HepG2 (cell line): Measurements from ENCODE around the gene DDRGK1. TPM values are rescaled to one million over a fixed set of nuclear protein-coding genes. Genes with fewer than 3 reads are reported as not detected.

Source experiments
- ASH2L ChIP-seq: fragments of 300-600, 200-600 bp; sonication (generic); IDR thresholded peaks from 2 replicates; pipeline ENCODE4 v1.7.0; 2017; ENCODE audit warnings: low read depth, mild to moderate bottlenecking, moderate library complexity, mixed read lengths, low read length; ENCODE audit not compliant: insufficient read length
- ATF6 ChIP-seq: sonication (generic); formaldehyde crosslinking; conservative IDR thresholded peaks from 2 replicates; pipeline ENCODE4 v1.4.0; 2020; ENCODE audit warnings: missing genetic modification reagents
- CTCF ChIP-seq: sonication (generic); formaldehyde crosslinking; IDR thresholded peaks from 2 replicates; pipeline ENCODE4 v1.5.0; 2020; ENCODE audit warnings: mild to moderate bottlenecking, missing genetic modification reagents, moderate library complexity
- DZIP1 ChIP-seq: sonication (generic); formaldehyde crosslinking; IDR thresholded peaks from 2 replicates; pipeline ENCODE4 v1.5.0; 2020; ENCODE audit warnings: mild to moderate bottlenecking, missing genetic modification reagents
- GZF1 ChIP-seq: sonication (generic); formaldehyde crosslinking; IDR thresholded peaks from 2 replicates; pipeline ENCODE4 v1.5.1; 2020; ENCODE audit warnings: mild to moderate bottlenecking, missing genetic modification reagents
- HMGXB4 ChIP-seq, 2 experiments: sonication (generic) in 1 of 2; formaldehyde crosslinking in 1 of 2; IDR thresholded peaks; 2 replicates each; pipeline versions ENCODE4 v1.4.0 to v1.6.1; 2018 to 2020; ENCODE audit warnings: missing genetic modification reagents in 2 of 2, borderline replicate concordance in 1 of 2, low read depth in 1 of 2, mild to moderate bottlenecking in 1 of 2, missing biosample characterization in 1 of 2
- MED1 ChIP-seq: sonication (generic); formaldehyde crosslinking; IDR thresholded peaks from 2 replicates; pipeline ENCODE4 v1.4.0; 2020; ENCODE audit warnings: missing genetic modification reagents
- SOX13 ChIP-seq, 3 experiments: fragments of 450-650 bp in 1 of 3; sonication (generic) in 1 of 3; formaldehyde crosslinking in 1 of 3; IDR thresholded peaks in 2 of 3; conservative IDR thresholded peaks in 1 of 3; 2 replicates each; pipeline versions ENCODE4 v1.5.0 to v1.6.1; 2016 to 2020; ENCODE audit warnings: antibody characterized with exemption in 1 of 3, mild to moderate bottlenecking in 1 of 3, missing compliant biosample characterization in 1 of 3, missing genetic modification reagents in 1 of 3, moderate library complexity in 1 of 3
- TBL1XR1 ChIP-seq: fragments of 150-350 bp; IDR thresholded peaks from 2 replicates; pipeline ENCODE4 v1.6.1; 2014; ENCODE audit warnings: borderline replicate concordance, low read length; ENCODE audit not compliant: partially characterized antibody
- THAP7 ChIP-seq: sonication (generic); formaldehyde crosslinking; IDR thresholded peaks from 2 replicates; pipeline ENCODE4 v1.8.1; 2023; ENCODE audit warnings: mild to moderate bottlenecking, missing genetic modification reagents
- TOPORS ChIP-seq: sonication (generic); formaldehyde crosslinking; IDR thresholded peaks from 2 replicates; pipeline ENCODE4 v1.8.0; 2023; ENCODE audit warnings: mild to moderate bottlenecking, missing genetic modification reagents
- ZNF30 ChIP-seq: sonication (generic); formaldehyde crosslinking; IDR thresholded peaks from 2 replicates; pipeline ENCODE4 v1.5.0; 2020; ENCODE audit warnings: mild to moderate bottlenecking, missing genetic modification reagents
- ZNF556 ChIP-seq: sonication (generic); formaldehyde crosslinking; IDR thresholded peaks from 2 replicates; pipeline ENCODE4 v1.4.0; 2020; ENCODE audit warnings: mild to moderate bottlenecking, missing genetic modification reagents, borderline replicate concordance
- ZNF572 ChIP-seq: sonication (generic); formaldehyde crosslinking; IDR thresholded peaks from 2 replicates; pipeline ENCODE4 v1.5.1; 2020; ENCODE audit warnings: mild to moderate bottlenecking, missing genetic modification reagents
- ZNF709 ChIP-seq: sonication (generic); formaldehyde crosslinking; IDR thresholded peaks from 2 replicates; pipeline ENCODE4 v1.5.0; 2020; ENCODE audit warnings: mild to moderate bottlenecking, missing genetic modification reagents
- ZNF776 ChIP-seq: sonication (generic); formaldehyde crosslinking; IDR thresholded peaks from 2 replicates; pipeline ENCODE4 v1.4.0; 2020; ENCODE audit warnings: mild to moderate bottlenecking, missing genetic modification reagents
- ZNF792 ChIP-seq: IDR thresholded peaks from 2 replicates; pipeline ENCODE4 v1.6.1; 2016
- ZSCAN29 ChIP-seq: sonication (generic); formaldehyde crosslinking; conservative IDR thresholded peaks from 2 replicates; pipeline ENCODE4 v1.4.0; 2020; ENCODE audit warnings: mild to moderate bottlenecking, missing genetic modification reagents
- polyA plus RNA-seq, 8 experiments: library from polyadenylated mRNA; depleted of rRNA in 3 of 8; stranded (reverse) in 7 of 8; unstranded in 1 of 8; fragments of >200 nt; fragmentation: Illumina TruSeq in 4 of 8; extraction: Trizol in 4 of 8; gene quantifications; 2 replicates each; pipeline versions ENCODE4 v1.2.1 to v1.2.3, GENCODE V29; 2011 to 2016; ENCODE audit warnings: low read depth in 4 of 8, missing spikeins in 1 of 8, mixed read lengths in 1 of 8; ENCODE audit not compliant: insufficient read depth in 1 of 8
- total RNA-seq, 5 experiments: library from RNA; depleted of rRNA; stranded (reverse); fragments of >200 nt; fragmentation: Illumina TruSeq; extraction: Trizol; gene quantifications; 2 replicates each; pipeline ENCODE4 v1.2.3, GENCODE V29; 2016; ENCODE audit warnings: low read depth in 1 of 5

DDRGK1 gene
- total and polyA plus RNA-seq, 2 of the 13 experiments (the other 11 are each of a cell fraction or from before 2014, with no cell fraction given), result 96.7 to 149 TPM

- TF ChIP-seq ZNF30 (CRISPR knock-in tag), result no peak
- TF ChIP-seq ZSCAN29, result no peak
- TF ChIP-seq HMGXB4 (CRISPR knock-in tag; IDR thresholded peaks at IDR 0.05; ENCODE audit: borderline replicate concordance in 1 of 2, low read depth in 1 of 2), result peak; percentile 70 to 88; a peak in 3 of 4 replicates
- no peak for TF ChIP-seq DZIP1
- TF ChIP-seq ZNF792, result no peak; the same call in 1 of the 2 replicates
- TF ChIP-seq ZNF556 (CRISPR knock-in tag), result peak; percentile 60; the same call in 1 of the 2 replicates
- TF ChIP-seq ZNF572 (CRISPR knock-in tag), result no peak
- peak; percentile 74; the same call in 1 of the 2 replicates for TF ChIP-seq ATF6
- TF ChIP-seq CTCF (CRISPR knock-in tag), result peak; percentile 98
- TF ChIP-seq ZNF709 (CRISPR knock-in tag), result no peak
- peak; percentile 59 for TF ChIP-seq MED1 (CRISPR knock-in tag)
- no peak for TF ChIP-seq ASH2L
- no peak for TF ChIP-seq ZNF776 (CRISPR knock-in tag)
- no peak for TF ChIP-seq TOPORS (CRISPR knock-in tag)
- TF ChIP-seq SOX13 (IDR thresholded peaks at IDR 0.05), result no peak
- TF ChIP-seq SOX13 (CRISPR knock-in tag; conservative IDR thresholded peaks at IDR 0.05 in 1 of 2, IDR thresholded peaks at IDR 0.05 in 1 of 2), result 0 out of 4 replicates have a peak, but pooled peaks of 1 of the 2 experiments have one; percentile 37
- TF ChIP-seq THAP7 (CRISPR knock-in tag), result no peak
- no peak for TF ChIP-seq TBL1XR1
- no peak for TF ChIP-seq GZF1
These were observed 45.6 kb upstream of the DDRGK1 start (continued) for GRCh38 chr20:3250091-3250504.
